Choroid plexus epithelial cell (primary cell): Measurements from ENCODE around the gene MRFAP1L1.
A peak's percentile ranks its signal among the peaks of the same experiment; 100 is the strongest.
"Not testable (repeated sequence)": the region's sequence is repeated elsewhere in the genome, so short reads cannot be mapped to it uniquely, and the experiment has no call there.

Experiments used
- DNase-seq: peaks from one replicate; pipeline ENCODE4 v3.0.0-alpha.2; 2010; ENCODE audit warnings: low read depth
- H3K4me3 ChIP-seq: 2 replicates; pipeline ENCODE4 v1.5.1; 2011; ENCODE audit warnings: low read depth, mild to moderate bottlenecking, control low read depth, low read length, moderate library complexity
- TF ChIP-seq, protein P1 (sequence below): conservative IDR thresholded peaks from 2 replicates; pipeline ENCODE4 v1.5.1; 2011; ENCODE audit warnings: low read depth, mild to moderate bottlenecking, control low read depth, inconsistent platforms, low read length, moderate library complexity

MRFAP1L1 gene

DNA sequence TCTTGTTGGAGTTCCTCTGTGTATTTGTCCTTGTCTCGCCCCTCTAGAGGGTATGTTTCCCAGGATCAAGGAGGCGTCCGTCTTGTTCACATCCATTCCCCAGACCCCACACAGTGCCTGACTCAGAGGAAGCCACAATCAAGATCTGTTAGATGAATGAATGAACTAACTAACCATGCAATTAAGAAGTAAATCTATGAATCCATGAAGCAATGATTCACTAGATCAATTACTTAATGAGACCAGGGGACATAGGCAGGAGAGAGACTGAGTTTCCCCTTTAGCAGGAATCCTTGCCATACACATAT lies 18.2 kb upstream of the MRFAP1L1 start:
- DNase-seq: peak; percentile 30
- no peak overlapping the region for H3K4me3 ChIP-seq
- TF ChIP-seq, protein P1, sequence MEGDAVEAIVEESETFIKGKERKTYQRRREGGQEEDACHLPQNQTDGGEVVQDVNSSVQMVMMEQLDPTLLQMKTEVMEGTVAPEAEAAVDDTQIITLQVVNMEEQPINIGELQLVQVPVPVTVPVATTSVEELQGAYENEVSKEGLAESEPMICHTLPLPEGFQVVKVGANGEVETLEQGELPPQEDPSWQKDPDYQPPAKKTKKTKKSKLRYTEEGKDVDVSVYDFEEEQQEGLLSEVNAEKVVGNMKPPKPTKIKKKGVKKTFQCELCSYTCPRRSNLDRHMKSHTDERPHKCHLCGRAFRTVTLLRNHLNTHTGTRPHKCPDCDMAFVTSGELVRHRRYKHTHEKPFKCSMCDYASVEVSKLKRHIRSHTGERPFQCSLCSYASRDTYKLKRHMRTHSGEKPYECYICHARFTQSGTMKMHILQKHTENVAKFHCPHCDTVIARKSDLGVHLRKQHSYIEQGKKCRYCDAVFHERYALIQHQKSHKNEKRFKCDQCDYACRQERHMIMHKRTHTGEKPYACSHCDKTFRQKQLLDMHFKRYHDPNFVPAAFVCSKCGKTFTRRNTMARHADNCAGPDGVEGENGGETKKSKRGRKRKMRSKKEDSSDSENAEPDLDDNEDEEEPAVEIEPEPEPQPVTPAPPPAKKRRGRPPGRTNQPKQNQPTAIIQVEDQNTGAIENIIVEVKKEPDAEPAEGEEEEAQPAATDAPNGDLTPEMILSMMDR: no peak

DNA sequence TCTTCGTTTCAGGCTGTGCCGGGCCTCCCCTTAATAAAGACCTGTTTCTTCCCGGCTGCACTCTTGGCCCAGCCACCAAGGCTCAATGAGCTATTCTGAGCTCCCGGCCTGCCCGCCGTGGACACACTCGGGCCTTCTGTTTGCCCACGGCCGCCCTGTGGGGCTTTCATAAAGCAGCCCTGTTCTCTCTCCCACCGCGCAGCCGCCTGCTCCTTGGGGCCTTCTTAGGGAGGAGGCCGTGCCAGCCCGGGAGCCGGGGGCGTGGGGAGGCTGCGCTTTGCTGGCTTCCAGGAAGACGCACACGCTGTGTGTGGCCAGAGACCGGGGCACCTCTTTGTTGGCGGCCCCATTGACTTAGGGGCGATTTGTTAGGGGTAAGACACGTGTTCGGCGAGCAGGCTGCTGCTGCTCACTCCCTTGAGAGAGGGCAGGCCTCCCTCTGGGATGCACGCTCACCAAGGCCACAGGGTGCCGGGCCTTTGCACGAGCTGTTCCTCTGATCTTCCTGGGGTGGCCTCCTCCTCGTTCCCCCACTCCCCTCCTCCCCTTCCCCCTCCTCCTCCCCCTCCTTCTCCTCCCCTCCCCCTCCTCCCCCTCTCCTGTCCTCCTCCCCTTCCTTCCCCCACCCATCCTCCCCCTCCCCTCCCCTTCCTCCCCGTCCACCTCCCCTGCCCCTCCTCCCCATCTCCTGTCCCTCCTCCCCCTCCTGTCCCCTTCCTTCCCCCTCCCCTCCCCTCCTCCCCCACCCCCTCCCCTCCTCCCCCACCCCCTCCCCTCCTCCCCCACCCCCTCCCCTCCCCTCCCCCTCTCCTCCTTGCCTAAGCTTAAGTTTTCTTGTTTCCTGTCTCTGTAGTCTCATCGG lies 17.6 kb upstream of the MRFAP1L1 start:
- TF ChIP-seq, protein P1: no peak
- DNase-seq: peak; percentile 59
- peak overlapping the region; percentile 11 for H3K4me3 ChIP-seq

DNA sequence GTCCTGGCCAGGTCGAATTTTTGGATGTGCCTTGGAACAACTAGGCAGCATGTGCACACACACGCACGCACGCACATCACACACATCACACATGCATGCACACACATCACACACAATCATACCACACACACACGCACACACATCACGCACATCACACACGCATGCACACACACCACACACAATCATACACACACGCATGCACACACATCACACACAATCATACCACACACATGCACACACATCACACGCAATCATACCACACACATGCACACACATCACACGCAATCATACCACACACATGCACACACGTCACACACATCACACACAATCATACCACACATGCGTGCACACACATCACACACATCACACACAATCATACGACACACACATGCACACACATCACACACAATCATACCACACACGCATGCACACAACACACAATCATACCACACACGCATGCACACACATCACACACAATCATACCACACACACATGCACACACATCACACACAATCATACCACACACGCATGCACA lies 15.8 kb upstream of the MRFAP1L1 start:
- H3K4me3 ChIP-seq, DNase-seq: not testable (repeated sequence)

DNA sequence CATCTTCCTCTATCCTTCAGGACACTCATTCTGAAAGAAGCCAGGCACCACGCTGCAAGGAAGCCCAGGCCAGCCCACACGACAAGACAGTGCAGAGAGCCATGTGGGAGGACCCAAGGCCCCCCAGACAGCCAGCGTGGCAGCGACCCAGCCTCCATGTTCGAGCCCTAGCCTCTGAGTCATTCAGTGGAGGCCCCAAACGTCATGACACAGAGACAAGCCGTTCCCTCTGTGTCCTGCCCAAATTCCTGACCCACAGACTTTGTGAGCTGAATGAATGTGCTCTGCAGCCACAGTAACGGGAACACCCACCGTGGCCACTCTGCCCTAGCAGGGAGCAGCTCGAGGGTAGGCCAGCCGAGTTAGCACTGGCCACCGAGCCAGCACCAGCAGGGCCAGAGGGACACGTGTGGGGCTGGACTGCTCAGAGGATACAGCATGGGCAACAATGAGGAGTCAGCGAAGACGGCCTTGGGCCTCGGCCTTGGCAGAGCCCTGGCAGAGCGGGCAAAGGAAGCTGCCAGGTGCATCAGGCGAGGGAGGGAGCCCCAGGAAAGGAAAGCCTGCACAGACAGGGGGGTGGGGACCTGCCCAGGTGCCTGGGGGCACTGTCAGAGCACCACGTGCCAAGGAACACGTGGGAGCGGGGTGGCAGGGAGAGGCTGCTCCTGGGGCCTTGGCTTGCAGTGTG lies 14.9 kb upstream of the MRFAP1L1 start:
- DNase-seq: peak; percentile 48
- TF ChIP-seq, protein P1: no peak
- no peak overlapping the region for H3K4me3 ChIP-seq

- no peak for DNase-seq
- TF ChIP-seq, protein P1: no peak
- no peak overlapping the region for H3K4me3 ChIP-seq
Measured at GRCh38 chr4:6723851-6724250, 14.2 kb upstream of the MRFAP1L1 start.

GRCh38 chr4:6722891-6723290 lies 13.2 kb upstream of the MRFAP1L1 start:
- TF ChIP-seq, protein P1: no peak
- DNase-seq: no peak

DNA sequence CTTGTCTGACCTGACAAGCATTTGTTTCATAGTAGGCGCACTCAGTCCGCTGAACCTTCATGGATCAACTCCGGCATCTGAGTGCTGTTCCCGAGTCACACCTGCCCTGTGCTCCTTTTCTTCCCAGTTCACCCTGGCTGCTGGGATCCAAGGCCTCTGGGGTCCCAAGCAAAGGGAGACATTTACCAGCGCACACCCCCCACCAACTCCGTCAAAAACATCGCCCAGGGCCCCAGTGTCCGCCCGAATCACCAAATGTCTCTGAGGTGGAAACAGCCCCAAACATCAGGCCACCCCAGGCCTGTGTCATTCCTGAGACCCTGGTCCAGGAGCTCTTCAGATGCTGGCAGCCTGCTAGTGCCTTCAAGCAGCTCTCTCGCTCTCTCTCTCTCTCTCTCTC lies 11.5 kb upstream of the MRFAP1L1 start:
- TF ChIP-seq, protein P1: no peak
- DNase-seq: no peak

More at GRCh38 chr4:6722891-6723290, 13.2 kb upstream of the MRFAP1L1 start:
- H3K4me3 ChIP-seq: no peak overlapping the region

More for the DNA sequence above, 11.5 kb upstream of the MRFAP1L1 start:
- H3K4me3 ChIP-seq: no peak overlapping the region
